ENCODE measurements around the gene IFT57. TPM values are rescaled to one million over a fixed set of nuclear protein-coding genes. Genes with fewer than 3 reads are reported as not detected.

The IFT57 gene
- total and polyA plus RNA-seq, 2 of the 8 experiments (the other 6 are each of a cell fraction or from before 2014, with no cell fraction given): 15.1 to 27.8 TPM

- TF ChIP-seq RNF2 (IDR thresholded peaks at IDR 0.05; ENCODE audit: borderline replicate concordance, low read depth, low read length, missing control alignments, poor library complexity, severe bottlenecking) (no peak), CHD1 (IDR thresholded peaks at IDR 0.05; ENCODE audit: low read depth, low read length) (no peak), ATF3 (IDR thresholded peaks at IDR 0.05; ENCODE audit: insufficient read depth, low read depth, low read length) (no peak), GTF2F1 (IDR thresholded peaks at IDR 0.05; ENCODE audit: borderline replicate concordance, low read depth, low read length) (no peak), RBBP5 (IDR thresholded peaks at IDR 0.05; ENCODE audit: borderline replicate concordance, low read depth, low read length) (no peak), SP2 (IDR thresholded peaks at IDR 0.05; ENCODE audit: low read length) (no peak), NRF1 (IDR thresholded peaks at IDR 0.05; ENCODE audit: low read depth, low read length) (no peak), RXRA (IDR thresholded peaks at IDR 0.05; ENCODE audit: insufficient read depth, low read depth, low read length) (no peak), TCF12 (IDR thresholded peaks at IDR 0.05; ENCODE audit: low read depth, low read length) (no peak), SP4 (IDR thresholded peaks at IDR 0.05; ENCODE audit: low read length) (no peak), TEAD4 (IDR thresholded peaks at IDR 0.05; ENCODE audit: low read depth, low read length) (no peak), KDM5A (IDR thresholded peaks at IDR 0.05; ENCODE audit: low read length) (no peak), ASH2L (IDR thresholded peaks at IDR 0.05; ENCODE audit: low read length) (no peak), MAX (IDR thresholded peaks at IDR 0.05) (no peak)
- POLR2A ChIA-PET (ENCODE audit: partially characterized antibody): no interaction called here
- H3K9ac ChIP-seq (replicated peaks in 1 of 4; ENCODE audit: extremely low read depth in 1 of 4, low read depth in 3 of 4, low read length in 3 of 4): no peak overlapping the region
- no peak overlapping the region for H2AK5ac ChIP-seq (ENCODE audit: low read depth, low read length)
- 95% methylated on average over 1 of the region's 1 CpG; no CpG with 5 or more reads in 1 of the 2 experiments for WGBS, 2 experiments (ENCODE audit: extremely low coverage in 1 of 2, insufficient coverage in 1 of 2, insufficient read length in 1 of 2, insufficient replicate concordance in 2 of 2, low coverage in 1 of 2, low lambda C conversion rate in 2 of 2, missing lambda C conversion rate in 1 of 2)
- no peak overlapping the region for H3K14ac ChIP-seq (ENCODE audit: insufficient read length)
- no peak overlapping the region for H3K4ac ChIP-seq (replicated peaks; ENCODE audit: insufficient read length, low read depth, low read length)
- H3K27ac ChIP-seq (ENCODE audit: low read depth, low read length): no peak overlapping the region
- H2BK120ac ChIP-seq (replicated peaks; ENCODE audit: low read depth, low read length): no peak overlapping the region
- H4K5ac ChIP-seq (ENCODE audit: insufficient read length, low read depth, low read length): no peak overlapping the region
- no peak overlapping the region for H2BK15ac ChIP-seq (ENCODE audit: low read length)
- H2BK5ac ChIP-seq (ENCODE audit: low read depth, low read length): no peak overlapping the region
- H3K4me2 ChIP-seq (ENCODE audit: insufficient read depth in 1 of 2, low read depth in 2 of 2, low read length in 2 of 2): no peak overlapping the region
- H3K18ac ChIP-seq (ENCODE audit: extremely low read depth, low read length): no peak overlapping the region
- no peak overlapping the region for H2BK20ac ChIP-seq (ENCODE audit: low read length)
- H3K79me1 ChIP-seq (ENCODE audit: low read depth, low read length): no peaks in the 10 kb centered on the region; the same call in 1 of the 2 replicates
- H2BK12ac ChIP-seq (ENCODE audit: low read depth, low read length): no peak overlapping the region
- H3K56ac ChIP-seq (replicated peaks; ENCODE audit: insufficient read length, low read depth, low read length): no peak overlapping the region
- H4K20me1 ChIP-seq (replicated peaks in 1 of 2; ENCODE audit: control insufficient read depth in 1 of 2, insufficient read depth in 2 of 2, low read length in 2 of 2): no peaks in the 10 kb centered on the region
- H3K36me3 ChIP-seq (ENCODE audit: control insufficient read depth in 2 of 4, insufficient read depth in 4 of 4, low read length in 3 of 4): no peaks in the 10 kb centered on the region
- no peaks in the 10 kb centered on the region for H3K79me2 ChIP-seq (ENCODE audit: control insufficient read depth in 1 of 2, insufficient read depth in 2 of 2, low read length in 2 of 2)
- no peak overlapping the region for H3K4me3 ChIP-seq (ENCODE audit: extremely low read depth in 1 of 4, insufficient read depth in 2 of 4, low read depth in 3 of 4, low read length in 4 of 4)
- no peak overlapping the region for H4K91ac ChIP-seq (replicated peaks; ENCODE audit: insufficient read length, low read length)
- no peaks in the 10 kb centered on the region for H3K4me1 ChIP-seq (replicated peaks in 1 of 4; ENCODE audit: control insufficient read depth in 3 of 4, insufficient read depth in 4 of 4, low read length in 3 of 4)
- FAIRE-seq: no peak
- H4K8ac ChIP-seq (ENCODE audit: extremely low read depth, insufficient read depth, low read length): no peak overlapping the region
- no peaks in the 10 kb centered on the region for H3K23me2 ChIP-seq (ENCODE audit: low read depth, low read length)
- H3K9me3 ChIP-seq (ENCODE audit: insufficient read depth in 2 of 2, low read depth in 1 of 2, low read length in 1 of 2): no peaks in the 10 kb centered on the region
- CTCF ChIA-PET (ENCODE audit: partially characterized antibody): interaction anchor here (1.5 kb wide), 1 partner anchor 10 kb away, joined by 4 read pairs; no protein-coding TSS in a partner anchor
- H3K27me3 ChIP-seq (replicated peaks in 1 of 4; ENCODE audit: control insufficient read depth in 3 of 4, extremely low read depth in 1 of 4, insufficient read depth in 3 of 4, low read length in 3 of 4): no peaks in the 10 kb centered on the region
- DNase-seq (ENCODE audit: low read depth in 1 of 2, low spot score in 2 of 2): no peak
- no peak overlapping the region for H2AFZ ChIP-seq (ENCODE audit: low read length)
- H3K23ac ChIP-seq (ENCODE audit: insufficient read length): no peak overlapping the region
These were observed 16.9 kb upstream of the IFT57 start for GRCh38 chr3:108239082-108239481.
